KOPT-K1 (cell line): ENCODE results near the gene HEXB.
"Not testable (repeated sequence)": the region's sequence is repeated elsewhere in the genome, so short reads cannot be mapped to it uniquely, and the experiment has no call there.

ENCODE experiments used
- H3K27ac ChIP-seq: fragments of 200-600 bp; sonication (generic); 2 replicates; pipeline ENCODE4 v1.5.1; 2016; ENCODE audit warnings: antibody characterized with exemption, mild to moderate bottlenecking, low read depth, low read length; ENCODE audit not compliant: poor library complexity, severe bottlenecking
- H3K36me3 ChIP-seq: fragments of 200-600 bp; sonication (generic); 2 replicates; pipeline ENCODE4 v1.5.1; 2017; ENCODE audit warnings: antibody characterized with exemption, mild to moderate bottlenecking, low read length, moderate library complexity; ENCODE audit not compliant: insufficient read depth
- H3K9me3 ChIP-seq: fragments of 200-600 bp; sonication (generic); 2 replicates; pipeline ENCODE4 v1.5.1; 2017; ENCODE audit warnings: antibody characterized with exemption, low read length, mild to moderate bottlenecking; ENCODE audit not compliant: insufficient read depth, poor library complexity, severe bottlenecking

HEXB gene

GRCh38 chr5:74672215-74672877, 12.7 kb upstream of the HEXB start:
- Histone ChIP-seq H3K36me3 (no peaks in the 10 kb centered on the region), H3K9me3 (peaks cover 18% of the 10 kb centered on the region), H3K27ac (no peak overlapping the region)

GRCh38 chr5:74673011-74673790, 11.8 kb upstream of the HEXB start:
- Histone ChIP-seq H3K27ac (no peak overlapping the region), H3K36me3 (no peaks in the 10 kb centered on the region)

GRCh38 chr5:74676466-74676865, 8.6 kb upstream of the HEXB start:
- H3K36me3 ChIP-seq, H3K27ac ChIP-seq, H3K9me3 ChIP-seq: not testable (repeated sequence)

More at GRCh38 chr5:74673011-74673790, 11.8 kb upstream of the HEXB start:
- H3K9me3 ChIP-seq, result peaks cover 18% of the 10 kb centered on the region

GRCh38 chr5:74678123-74678522, 6.9 kb upstream of the HEXB start:
- H3K27ac ChIP-seq, H3K9me3 ChIP-seq, H3K36me3 ChIP-seq: not testable (repeated sequence)

- H3K9me3 ChIP-seq, H3K27ac ChIP-seq, H3K36me3 ChIP-seq: not testable (repeated sequence)
Observed at GRCh38 chr5:74679300-74679699, 5.7 kb upstream of the HEXB start.

- H3K9me3 ChIP-seq, result no peaks in the 10 kb centered on the region
- H3K36me3 ChIP-seq, result no peaks in the 10 kb centered on the region
- H3K27ac ChIP-seq, result no peak overlapping the region
Observed at GRCh38 chr5:74679966-74680365, 5.1 kb upstream of the HEXB start.

GRCh38 chr5:74685979-74686631, 1.1 kb downstream of the HEXB start:
- peak overlapping the region; percentile 64 for H3K27ac ChIP-seq
- H3K36me3 ChIP-seq, result peaks cover 28% of the 10 kb centered on the region
- no peaks in the 10 kb centered on the region for H3K9me3 ChIP-seq

- Histone ChIP-seq H3K36me3 (peaks cover 38% of the 10 kb centered on the region), H3K27ac (no peak overlapping the region), H3K9me3 (no peaks in the 10 kb centered on the region)
Observed at GRCh38 chr5:74686962-74687751, 2.1 kb downstream of the HEXB start.

- Histone ChIP-seq H3K9me3 (no peaks in the 10 kb centered on the region), H3K36me3 (peaks cover 88% of the 10 kb centered on the region), H3K27ac (no peak overlapping the region)
Observed at GRCh38 chr5:74693191-74693590, 8.2 kb downstream of the HEXB start.

- Histone ChIP-seq H3K9me3 (no peaks in the 10 kb centered on the region), H3K36me3 (peaks cover 84% of the 10 kb centered on the region), H3K27ac (no peak overlapping the region)
Observed at GRCh38 chr5:74717596-74717995, 32.6 kb downstream of the HEXB start.

GRCh38 chr5:74722271-74722670, 37.2 kb downstream of the HEXB start:
- no peak overlapping the region for H3K27ac ChIP-seq
- no peaks in the 10 kb centered on the region for H3K9me3 ChIP-seq
- peaks cover 93% of the 10 kb centered on the region for H3K36me3 ChIP-seq

- H3K27ac ChIP-seq, result no peak overlapping the region
- peaks cover 89% of the 10 kb centered on the region for H3K36me3 ChIP-seq
- H3K9me3 ChIP-seq, result no peaks in the 10 kb centered on the region
Observed at GRCh38 chr5:74725331-74725730, 40.3 kb downstream of the HEXB start.

- Histone ChIP-seq H3K9me3 (no peaks in the 10 kb centered on the region), H3K27ac (no peak overlapping the region), H3K36me3 (peaks cover 98% of the 10 kb centered on the region)
Observed at GRCh38 chr5:74736759-74737158, 51.7 kb downstream of the HEXB start.

GRCh38 chr5:74738406-74738805, 53.4 kb downstream of the HEXB start:
- Histone ChIP-seq H3K9me3 (no peaks in the 10 kb centered on the region), H3K36me3 (peaks cover 96% of the 10 kb centered on the region)

GRCh38 chr5:74748742-74749141, 63.7 kb downstream of the HEXB start:
- not testable (repeated sequence) for H3K27ac ChIP-seq, H3K9me3 ChIP-seq
- H3K36me3 ChIP-seq, result peaks cover 86% of the 10 kb centered on the region

More at GRCh38 chr5:74738406-74738805, 53.4 kb downstream of the HEXB start:
- H3K27ac ChIP-seq, result no peak overlapping the region
